Measurements from ENCODE around the gene RHBDD2. TPM values are rescaled to one million over a fixed set of nuclear protein-coding genes. Genes with fewer than 3 reads are reported as not detected.
A peak's percentile ranks its signal among the peaks of the same experiment; 100 is the strongest.

The RHBDD2 gene
- total RNA-seq, 1 donor from 2014 or later, result 19.1 TPM

DNA sequence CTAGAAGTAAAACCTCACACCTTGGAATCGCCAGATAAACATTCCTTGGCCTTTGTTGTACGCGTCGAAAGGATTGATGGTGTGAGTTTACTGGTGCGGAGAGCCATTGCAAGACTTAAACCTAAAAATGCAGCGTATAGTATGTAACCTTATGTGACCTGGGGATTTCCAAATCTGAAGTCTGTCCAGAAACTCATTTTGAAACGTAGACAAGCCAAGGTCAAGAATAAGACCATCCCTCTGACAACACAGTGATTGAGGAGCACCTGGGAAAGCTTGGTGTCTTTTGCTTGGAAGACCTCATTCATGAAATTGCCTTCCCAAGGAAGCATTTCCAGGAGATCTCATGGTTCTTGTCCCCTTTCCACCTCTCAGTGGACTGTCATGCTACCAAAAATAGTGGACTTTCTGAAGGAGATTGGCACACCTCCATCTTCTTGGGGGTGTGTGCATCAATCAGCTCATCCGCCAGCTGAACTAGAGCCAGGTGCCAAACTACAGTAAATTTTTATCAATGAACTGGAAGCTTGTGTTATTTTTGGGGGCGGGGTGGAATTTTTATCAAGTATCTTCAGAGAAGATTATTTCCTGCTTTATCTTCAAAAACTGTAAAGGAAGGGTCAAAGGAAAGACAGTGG is 44.3 kb downstream of the RHBDD2 start:
- Histone ChIP-seq H3K4me1 (peaks cover 91% of the 10 kb centered on the region), H3K27me3 (ENCODE audit: low read depth) (no peaks in the 10 kb centered on the region), H3K9me3 (replicated peaks) (no peaks in the 10 kb centered on the region), H3K36me3 (no peaks in the 10 kb centered on the region), H3K27ac (replicated peaks) (no peak overlapping the region), H3K4me3 (no peak overlapping the region)
- no peak for TF ChIP-seq CTCF (IDR thresholded peaks at IDR 0.05; ENCODE audit: borderline replicate concordance)
- intact Hi-C loops (cut with micrococcal nuclease), result no loop called here
- no peak for DNase-seq

GRCh38 chr7:75924256-75924655 is 45.4 kb downstream of the RHBDD2 start:
- no peak for DNase-seq
- intact Hi-C loops (cut with micrococcal nuclease), result no loop called here
- no peaks in the 10 kb centered on the region for H3K9me3 ChIP-seq (replicated peaks)
- no peak overlapping the region for H3K4me3 ChIP-seq
- TF ChIP-seq CTCF (IDR thresholded peaks at IDR 0.05; ENCODE audit: borderline replicate concordance), result no peak
- H3K4me1 ChIP-seq, result peaks cover 79% of the 10 kb centered on the region
- H3K27ac ChIP-seq (replicated peaks), result no peak overlapping the region
- H3K27me3 ChIP-seq (ENCODE audit: low read depth), result no peaks in the 10 kb centered on the region
- H3K36me3 ChIP-seq, result peaks cover 2% of the 10 kb centered on the region

GRCh38 chr7:75924889-75925288 is 46.1 kb downstream of the RHBDD2 start:
- Histone ChIP-seq H3K27ac (replicated peaks) (peak overlapping the region; percentile 73), H3K36me3 (peaks cover 7% of the 10 kb centered on the region), H3K4me1 (peaks cover 73% of the 10 kb centered on the region), H3K9me3 (replicated peaks) (no peaks in the 10 kb centered on the region), H3K4me3 (no peak overlapping the region), H3K27me3 (ENCODE audit: low read depth) (no peaks in the 10 kb centered on the region)
- no peak for DNase-seq
- TF ChIP-seq CTCF (IDR thresholded peaks at IDR 0.05; ENCODE audit: borderline replicate concordance), result no peak
- intact Hi-C loops (cut with micrococcal nuclease), result no loop called here

DNA sequence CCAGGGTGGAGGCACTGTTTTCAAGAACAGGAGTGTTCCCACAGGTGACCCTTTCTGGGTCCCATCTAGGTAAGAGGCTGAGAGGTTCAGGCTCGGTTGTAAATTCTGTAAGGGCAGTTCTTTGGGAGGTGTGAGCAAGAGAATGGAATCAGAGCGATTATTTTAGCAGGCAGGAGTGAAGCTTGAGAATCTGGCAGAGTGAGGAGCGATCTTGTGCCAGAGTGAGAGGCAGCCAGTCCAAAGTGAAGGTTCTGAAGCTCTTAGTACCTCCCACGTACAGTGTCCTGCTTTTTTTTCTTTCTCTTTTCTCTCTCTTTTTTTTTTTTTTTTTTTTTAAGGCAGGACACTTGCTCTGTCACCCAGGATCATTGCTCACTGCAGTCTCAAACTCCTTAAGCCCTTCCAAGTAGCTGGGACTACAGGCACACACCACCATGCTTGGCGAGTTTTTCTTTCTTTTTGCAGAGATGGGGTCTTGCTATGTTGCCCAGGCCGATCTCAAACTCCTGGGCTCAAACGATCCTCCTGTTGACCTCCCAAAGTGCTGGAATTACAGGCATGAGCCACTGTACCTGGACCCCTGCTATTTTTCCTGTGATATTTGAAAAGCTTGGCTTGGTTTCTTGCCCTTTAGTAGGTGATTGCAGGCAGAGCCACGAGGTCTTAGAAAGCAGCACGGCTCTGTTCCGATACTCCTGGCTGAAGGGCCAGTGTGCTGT is 47.0 kb downstream of the RHBDD2 start:
- no peak for TF ChIP-seq CTCF (IDR thresholded peaks at IDR 0.05; ENCODE audit: borderline replicate concordance)
- Histone ChIP-seq H3K9me3 (replicated peaks) (no peaks in the 10 kb centered on the region), H3K27ac (replicated peaks) (peak overlapping the region; percentile 73), H3K27me3 (ENCODE audit: low read depth) (no peaks in the 10 kb centered on the region), H3K4me3 (no peak overlapping the region), H3K36me3 (peaks cover 7% of the 10 kb centered on the region), H3K4me1 (peaks cover 63% of the 10 kb centered on the region)
- no peak for DNase-seq
- intact Hi-C loops (cut with micrococcal nuclease), result no loop called here

DNA sequence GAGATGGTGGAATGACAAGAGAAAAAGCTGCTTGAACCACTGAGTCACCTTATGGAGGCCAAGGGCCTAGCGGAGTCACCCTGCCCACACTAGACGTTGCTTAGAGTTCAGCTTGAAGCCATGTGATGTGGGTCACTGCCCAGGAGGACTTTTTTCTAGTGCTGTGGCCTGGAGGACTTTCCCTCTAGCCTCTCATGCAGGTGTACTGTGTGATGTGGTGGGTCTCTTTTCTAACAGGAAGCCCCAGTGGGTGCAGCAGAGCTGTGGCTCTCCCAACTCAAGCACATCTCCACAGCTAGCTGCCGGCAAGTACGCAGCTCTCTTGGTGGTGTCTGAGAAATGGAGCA is 49.7 kb downstream of the RHBDD2 start:
- H3K36me3 ChIP-seq, result peaks cover 7% of the 10 kb centered on the region
- peaks cover 53% of the 10 kb centered on the region for H3K4me1 ChIP-seq
- H3K9me3 ChIP-seq (replicated peaks), result no peaks in the 10 kb centered on the region
- H3K27ac ChIP-seq (replicated peaks), result no peak overlapping the region
- H3K27me3 ChIP-seq (ENCODE audit: low read depth), result no peaks in the 10 kb centered on the region
- intact Hi-C loops (cut with micrococcal nuclease), result no loop called here
- DNase-seq, result no peak
- no peak overlapping the region for H3K4me3 ChIP-seq
- TF ChIP-seq CTCF (IDR thresholded peaks at IDR 0.05; ENCODE audit: borderline replicate concordance), result no peak
